MCF 10A (cell line): ENCODE data around the gene CYBC1. TPM values are rescaled to one million over a fixed set of nuclear protein-coding genes. Genes with fewer than 3 reads are reported as not detected.

Experiments
- BruUV-seq: library from RNA; stranded (reverse); fragments of 400-500 nt; replicated peaks from 2 replicates; lab custom pipeline; 2021; lab: Mats Ljungman, UMichigan
- CTCF ChIA-PET: fragments of 300-600 bp; sonication (Branson Sonifier 250); formaldehyde crosslinking; extraction: SDS; loops from one replicate; lab custom pipeline; 2021; ENCODE audit warnings: antibody characterized with exemption, inconsistent platforms; lab: Yijun Ruan, JAX
- POLR2A ChIA-PET: fragments of 300-600, 350-650 bp; sonication (Branson Sonifier 250); formaldehyde crosslinking; extraction: SDS; loops from one replicate; lab custom pipeline; 2020; ENCODE audit warnings: antibody characterized with exemption, inconsistent platforms; lab: Yijun Ruan, JAX
- DNase-seq: peaks from one replicate; pipeline ENCODE4 v3.0.0-alpha.2; 2018; ENCODE audit not compliant: unreplicated experiment
- H3K27ac Mint-ChIP-seq: one replicate; pipeline ENCODE4 v1.8.0; 2022; ENCODE audit warnings: mild to moderate bottlenecking, low read depth, mixed read lengths; ENCODE audit not compliant: unreplicated experiment
- H3K27me3 Mint-ChIP-seq: one replicate; pipeline ENCODE4 v1.8.0; 2022; ENCODE audit warnings: mixed read lengths; ENCODE audit not compliant: insufficient read depth, unreplicated experiment
- H3K36me3 Mint-ChIP-seq: one replicate; pipeline ENCODE4 v1.8.0; 2022; ENCODE audit warnings: mild to moderate bottlenecking, moderate library complexity, mixed read lengths; ENCODE audit not compliant: insufficient read depth, unreplicated experiment
- H3K4me1 Mint-ChIP-seq: one replicate; pipeline ENCODE4 v1.8.0; 2022; ENCODE audit warnings: mixed read lengths; ENCODE audit not compliant: insufficient read depth, unreplicated experiment
- H3K4me3 Mint-ChIP-seq: one replicate; pipeline ENCODE4 v1.8.0; 2022; ENCODE audit warnings: mild to moderate bottlenecking, moderate library complexity, mixed read lengths; ENCODE audit not compliant: unreplicated experiment
- H3K9me3 Mint-ChIP-seq: one replicate; pipeline ENCODE4 v1.8.0; 2022; ENCODE audit warnings: mixed read lengths; ENCODE audit not compliant: unreplicated experiment
- CTCF ChIP-seq: fragments of 200-600 bp; IDR thresholded peaks from one replicate; pipeline ENCODE4 v1.8.0; 2022; ENCODE audit warnings: antibody characterized with exemption, mild to moderate bottlenecking; ENCODE audit not compliant: unreplicated experiment
- intact Hi-C: fragments of 100-400 bp; cut with micrococcal nuclease; formaldehyde crosslinking; loops from 2 replicates; pipeline ENCODE4 v1.14.1; 2022
- total RNA-seq: library from RNA; stranded (reverse); gene quantifications from 2 replicates; pipeline ENCODE4 v1.2.3, GENCODE V29; 2022

CYBC1 gene
- total RNA-seq, 1 experiment from 2014 or later = 38.0 TPM

- POLR2A ChIA-PET = no interaction called here
- no peak for TF ChIP-seq CTCF
- CTCF ChIA-PET = no interaction called here
Measured at GRCh38 chr17:82440991-82441627, 9.4 kb downstream of the CYBC1 start.

GRCh38 chr17:82440469-82440981 lies 10.0 kb downstream of the CYBC1 start:
- Mint-ChIP-seq H3K4me1 (no peaks in the 10 kb centered on the region), H3K36me3 (peaks cover 6% of the 10 kb centered on the region), H3K27me3 (no peaks in the 10 kb centered on the region), H3K4me3 (no peak overlapping the region), H3K27ac (no peak overlapping the region), H3K9me3 (no peaks in the 10 kb centered on the region)
- no peak for TF ChIP-seq CTCF
- no TSS peak for BruUV-seq
- intact Hi-C loops = no loop called here
- DNase-seq = no peak
- POLR2A ChIA-PET = no interaction called here
- CTCF ChIA-PET = interaction anchor here (0.6 kb wide), 1 partner anchor 142 kb away, joined by 3 read pairs; no protein-coding TSS in a partner anchor

More at GRCh38 chr17:82440991-82441627, 9.4 kb downstream of the CYBC1 start:
- intact Hi-C loops = no loop called here
- no TSS peak for BruUV-seq
- no peak for DNase-seq
- H3K4me1 Mint-ChIP-seq = no peaks in the 10 kb centered on the region
- H3K27ac Mint-ChIP-seq = no peak overlapping the region
- H3K4me3 Mint-ChIP-seq = no peak overlapping the region
- H3K36me3 Mint-ChIP-seq = peaks cover 6% of the 10 kb centered on the region
- no peaks in the 10 kb centered on the region for H3K9me3 Mint-ChIP-seq
- no peaks in the 10 kb centered on the region for H3K27me3 Mint-ChIP-seq

GRCh38 chr17:82439829-82440365 lies 10.7 kb downstream of the CYBC1 start:
- ChIA-PET POLR2A (no interaction called here), CTCF (interaction anchor here (0.6 kb wide), 2 partner anchors 23 to 142 kb away, joined by 3 read pairs; no protein-coding TSS in a partner anchor)
- peaks cover 6% of the 10 kb centered on the region for H3K36me3 Mint-ChIP-seq
- DNase-seq = no peak
- intact Hi-C loops = no loop called here
- no TSS peak for BruUV-seq
- H3K27me3 Mint-ChIP-seq = no peaks in the 10 kb centered on the region
- no peak for TF ChIP-seq CTCF
- no peaks in the 10 kb centered on the region for H3K4me1 Mint-ChIP-seq
- H3K27ac Mint-ChIP-seq = no peak overlapping the region
- no peak overlapping the region for H3K4me3 Mint-ChIP-seq
- no peaks in the 10 kb centered on the region for H3K9me3 Mint-ChIP-seq

GRCh38 chr17:82439194-82439828 lies 11.2 kb downstream of the CYBC1 start:
- Mint-ChIP-seq H3K27ac (no peak overlapping the region), H3K4me1 (no peaks in the 10 kb centered on the region), H3K4me3 (no peak overlapping the region), H3K36me3 (peaks cover 6% of the 10 kb centered on the region), H3K27me3 (no peaks in the 10 kb centered on the region), H3K9me3 (no peaks in the 10 kb centered on the region)
- intact Hi-C loops = no loop called here
- TF ChIP-seq CTCF = no peak
- ChIA-PET POLR2A (no interaction called here), CTCF (interaction anchor here (0.5 to 0.6 kb wide), 2 partner anchors 24 to 544 kb away, joined by 3 read pairs; no protein-coding TSS in a partner anchor)
- no TSS peak for BruUV-seq
- DNase-seq = no peak
